Ovary (tissue), 9 donors: ENCODE results near the gene MPPED1. TPM values are rescaled to one million over a fixed set of nuclear protein-coding genes. Genes with fewer than 3 reads are reported as not detected.

ENCODE experiments used
- DNase-seq, 5 donors: peaks; one replicate each; pipeline ENCODE4 v3.0.0-alpha.2; 2019 to 2020
- H3K27ac ChIP-seq, 2 donors: fragments of 200-600 bp; one replicate each; pipeline versions ENCODE4 v1.5.1 to v1.8.0; 2019 to 2022
- H3K27me3 ChIP-seq: fragments of 200-600 bp; one replicate; pipeline ENCODE4 v1.8.0; 2022
- H3K36me3 ChIP-seq: fragments of 200-600 bp; sonication (generic); one replicate; pipeline ENCODE4 v1.5.1; 2019
- H3K4me1 ChIP-seq: one replicate; pipeline ENCODE4 v1.8.1; 2013; ENCODE audit warnings: mild to moderate bottlenecking, moderate library complexity; ENCODE audit not compliant: insufficient read depth
- H3K4me3 ChIP-seq: fragments of 200-600 bp; sonication (generic); one replicate; pipeline ENCODE4 v1.5.1; 2017
- H3K9me3 ChIP-seq, 2 donors: fragments of 200-600 bp in 1 of 2; sonication (generic) in 1 of 2; one replicate each; pipeline versions ENCODE4 v1.5.1 to v1.8.1; 2013 to 2019; ENCODE audit warnings: mild to moderate bottlenecking in 1 of 2, moderate library complexity in 1 of 2
- CTCF ChIP-seq, 3 donors: fragments of 450-650 bp in 2 of 3; fragments of 200-600 bp in 1 of 3; IDR thresholded peaks; one replicate each; pipeline versions ENCODE4 v1.5.1 to v1.8.0; 2016 to 2022; ENCODE audit warnings: antibody characterized with exemption in 3 of 3, mild to moderate bottlenecking in 1 of 3
- EP300 ChIP-seq: sonication (generic); formaldehyde crosslinking; IDR thresholded peaks from one replicate; pipeline ENCODE4 v1.6.1; 2017; ENCODE audit warnings: antibody characterized with exemption
- POLR2A ChIP-seq: fragments of 450-650 bp; IDR thresholded peaks from one replicate; pipeline ENCODE4 v1.6.1; 2017; ENCODE audit warnings: antibody characterized with exemption, mild to moderate bottlenecking, moderate library complexity
- WGBS, 3 donors: extraction: QIAGEN DNeasy Blood & Tissue Kit in 1 of 3; methylation state at CpG; one replicate each; pipeline versions ENCODE4 v1.1.5 to v1.1.7; 2013 to 2017; 5-methylcytosine and 5-hydroxymethylcytosine counted together
- intact Hi-C, 4 donors: fragments of 100-400 bp; cut with DNase I; formaldehyde crosslinking; loops; one replicate each; pipeline versions ENCODE4 v1.11.0 to v1.15.1; 2022 to 2023
- polyA plus RNA-seq, 2 donors: library from polyadenylated mRNA; stranded (reverse); fragments of 200-250 nt in 1 of 2; fragments of 350-450 nt in 1 of 2; fragmentation: Illumina TruSeq in 1 of 2; extraction: RNeasy Lipid Tissue Mini Kit (QIAGEN cat#74804) in 1 of 2; gene quantifications; one replicate each; pipeline ENCODE4 v1.2.3, GENCODE V29; 2013 to 2014
- total RNA-seq, 7 donors: library from RNA; depleted of rRNA in 2 of 7; stranded (reverse); fragments of >200 nt in 2 of 7; fragmentation: NEBNext Ultra II Directional in 3 of 7; extraction: Animal tissue kit (Norgen Biotek cat#: 25700) in 3 of 7; gene quantifications; one replicate each; pipeline versions ENCODE4 v1.1.0 to v1.2.4, GENCODE V29; 2016 to 2023
- donor health status: DM: no; HTN: no; CAD: no; lungs with moderate emphysema.
- donor health status: DM: no; HTN: no; CAD: no.
- donor health status: Bipolar disorder and iron deficiency.
- donor health status: DM: yes; HTN: yes; CAD: no.
- donor health status: DM: no; HTN: no; CAD: no.
- donor health status: DM: yes; HTN: yes; CAD: no.

Gene MPPED1
- total and polyA plus RNA-seq, 9 donors, result 0.45 to 4.1 (median 2.1) TPM

DNA sequence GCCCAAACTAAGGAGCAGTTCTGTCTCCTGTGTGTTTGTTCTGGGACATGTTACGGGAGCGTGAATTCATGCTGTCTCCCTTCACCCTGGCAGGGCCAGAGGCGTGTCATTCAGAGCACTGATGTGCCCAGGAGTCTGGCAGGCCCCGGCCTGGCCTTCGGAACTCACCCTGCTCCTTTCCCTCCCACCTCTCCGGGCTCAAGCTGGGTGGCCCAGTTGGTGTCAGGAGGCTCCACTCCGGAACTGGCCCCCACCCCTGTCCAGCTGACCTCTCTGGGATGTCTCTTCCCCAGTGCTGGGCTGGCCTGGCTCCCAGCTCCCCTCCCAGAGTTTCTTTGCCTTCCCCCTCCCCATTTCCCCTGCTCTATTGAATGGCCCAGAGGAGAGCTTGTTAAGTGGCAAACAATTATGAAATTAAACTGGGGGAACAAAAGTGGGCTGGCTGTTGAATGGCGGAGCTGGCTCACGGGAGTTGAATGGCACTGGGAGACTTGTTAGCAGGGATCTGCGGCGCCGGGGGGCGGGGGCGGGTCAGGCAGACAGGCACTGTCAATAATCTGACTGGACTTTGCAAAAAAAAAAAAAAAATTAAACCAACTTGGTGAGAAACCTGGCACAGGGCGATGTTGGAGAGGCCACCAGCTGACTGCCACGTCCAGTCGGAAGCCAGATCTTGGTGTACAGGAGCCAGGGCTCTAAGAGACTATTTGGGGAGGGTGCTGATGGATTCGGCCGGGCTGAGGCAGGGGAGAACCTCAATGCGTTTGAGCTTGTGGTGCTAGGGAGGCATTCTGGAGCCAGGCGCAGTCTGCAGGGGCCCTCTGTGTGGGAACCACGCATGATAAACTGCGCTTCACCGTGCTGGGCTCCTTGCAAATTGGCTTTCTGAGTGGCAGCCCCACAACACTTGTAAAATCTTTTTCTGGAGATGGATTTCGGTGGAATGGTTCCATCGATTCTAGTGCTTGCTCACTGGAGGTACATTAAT is 1.3 kb downstream of the MPPED1 start:
- no peaks in the 10 kb centered on the region for H3K36me3 ChIP-seq
- no peaks in the 10 kb centered on the region for H3K4me1 ChIP-seq
- no peaks in the 10 kb centered on the region for H3K9me3 ChIP-seq
- intact Hi-C loops, result loop anchor here in 1 of 4 donors (10.0 kb wide), 1 partner anchor 402 kb away; the partner anchor contains the start of gene EFCAB6
- H3K27ac ChIP-seq, result no peak overlapping the region
- H3K27me3 ChIP-seq, result no peaks in the 10 kb centered on the region
- TF ChIP-seq CTCF (IDR thresholded peaks at IDR 0.05) (no peak), EP300 (no peak), POLR2A (no peak)
- no peak for DNase-seq
- no peak overlapping the region for H3K4me3 ChIP-seq
- 70 to 77% (median 75%) methylated on average over 26 of the region's 26 CpGs for WGBS, 3 donors

DNA sequence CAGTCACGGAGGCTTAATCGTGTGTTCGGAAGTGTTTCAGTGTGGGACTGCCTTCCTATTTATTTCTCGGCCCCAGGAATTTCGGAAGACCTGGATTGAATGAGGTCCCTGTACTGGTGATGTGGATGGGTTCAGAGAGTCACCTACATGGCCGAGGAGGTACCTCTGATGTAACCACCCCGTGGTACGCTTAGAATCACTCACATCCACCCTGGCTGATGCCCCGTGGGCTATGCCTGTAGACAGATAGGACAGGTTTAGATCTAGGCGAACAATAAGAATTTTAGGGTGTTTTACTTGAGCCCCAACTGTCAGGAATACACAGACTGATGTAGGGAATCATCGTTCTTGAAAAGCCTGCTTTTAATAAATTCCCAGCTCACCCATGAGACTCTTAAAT is 2.0 kb downstream of the MPPED1 start:
- TF ChIP-seq CTCF (IDR thresholded peaks at IDR 0.05) (no peak), EP300 (no peak), POLR2A (no peak)
- Histone ChIP-seq H3K9me3 (no peaks in the 10 kb centered on the region), H3K36me3 (no peaks in the 10 kb centered on the region), H3K27me3 (no peaks in the 10 kb centered on the region), H3K4me3 (no peak overlapping the region), H3K4me1 (no peaks in the 10 kb centered on the region), H3K27ac (no peak overlapping the region)
- intact Hi-C loops, result loop anchor here in 1 of 4 donors (10.0 kb wide), 1 partner anchor 401 kb away; the partner anchor contains the start of gene EFCAB6
- 82 to 92% (median 82%) methylated on average over 11 of the region's 11 CpGs for WGBS, 3 donors
- no peak for DNase-seq

DNA sequence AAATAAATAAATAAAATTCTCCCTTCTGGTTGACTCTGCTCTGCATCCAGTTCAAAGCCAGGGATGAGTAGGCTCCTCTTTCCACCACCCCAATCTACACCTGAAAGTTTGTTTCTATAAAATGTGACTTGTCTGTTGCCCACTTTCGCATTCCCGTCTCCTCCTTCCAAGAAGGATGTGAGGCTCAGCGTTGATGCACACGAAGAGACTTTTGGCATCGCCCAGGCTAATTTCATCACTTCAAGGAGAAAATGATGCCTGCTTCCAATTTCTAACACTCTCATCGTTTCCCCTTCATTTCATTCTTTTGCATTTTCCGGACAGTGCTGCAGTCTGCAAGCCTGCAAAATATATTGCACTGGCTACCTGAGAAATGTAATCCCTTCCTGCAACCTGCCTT is 3.9 kb downstream of the MPPED1 start:
- H3K9me3 ChIP-seq, result no peaks in the 10 kb centered on the region
- H3K36me3 ChIP-seq, result no peaks in the 10 kb centered on the region
- H3K27me3 ChIP-seq, result no peaks in the 10 kb centered on the region
- DNase-seq, result no peak
- H3K27ac ChIP-seq, result no peak overlapping the region
- no peak for TF ChIP-seq POLR2A
- no peak for TF ChIP-seq EP300
- TF ChIP-seq CTCF (IDR thresholded peaks at IDR 0.05), result no peak
- intact Hi-C loops, result loop anchor here in 1 of 4 donors (10.0 kb wide), 1 partner anchor 399 kb away; the partner anchor contains the start of gene EFCAB6
- no peaks in the 10 kb centered on the region for H3K4me1 ChIP-seq
- WGBS, 3 donors, result 64 to 84% (median 79%) methylated on average over 7 of the region's 7 CpGs
- H3K4me3 ChIP-seq, result no peak overlapping the region

DNA sequence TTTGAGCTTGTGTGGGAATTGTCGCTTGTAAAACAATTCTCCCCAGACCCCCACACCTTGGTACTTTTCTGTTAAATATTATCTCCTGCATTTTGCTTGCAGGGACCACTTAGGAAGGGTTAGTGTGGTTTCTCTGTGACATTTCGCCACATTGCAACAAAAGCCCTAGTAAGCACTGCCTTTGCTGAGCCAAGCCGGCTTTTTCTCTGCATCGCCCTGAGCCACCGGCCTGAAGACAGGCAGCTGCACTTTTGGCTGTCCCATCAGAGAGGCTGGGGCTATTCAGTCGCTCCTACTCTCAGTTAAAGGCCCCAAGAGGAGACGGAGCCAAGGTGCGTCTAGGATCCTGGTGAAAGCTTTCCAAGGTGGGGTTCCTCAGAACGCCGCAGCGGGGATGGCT is 5.7 kb downstream of the MPPED1 start:
- H3K9me3 ChIP-seq, result no peaks in the 10 kb centered on the region

More for the DNA sequence above, 5.7 kb downstream of the MPPED1 start:
- no peak for DNase-seq
- intact Hi-C loops, result loop anchor here in 1 of 4 donors (10.0 kb wide), 1 partner anchor 397 kb away; the partner anchor contains the start of gene EFCAB6
- TF ChIP-seq EP300 (no peak), CTCF (IDR thresholded peaks at IDR 0.05) (no peak), POLR2A (no peak)
- Histone ChIP-seq H3K27ac (no peak overlapping the region), H3K36me3 (no peaks in the 10 kb centered on the region), H3K4me3 (no peak overlapping the region), H3K27me3 (no peaks in the 10 kb centered on the region), H3K4me1 (no peaks in the 10 kb centered on the region)
- 84 to 90% (median 88%) methylated on average over 11 of the region's 11 CpGs for WGBS, 3 donors
